H1 (cell line): ENCODE results near the gene GPATCH2. TPM values are rescaled to one million over a fixed set of nuclear protein-coding genes. Genes with fewer than 3 reads are reported as not detected.

Experiments used
- CTCF ChIA-PET: fragments of 300-600 bp; sonication (Branson Sonifier 250); formaldehyde crosslinking; loops from one replicate; lab custom pipeline; 2021; ENCODE audit not compliant: partially characterized antibody; lab: Charles Lee
- POLR2A ChIA-PET: fragments of 300-600 bp; sonication (Branson Sonifier 250); formaldehyde crosslinking; loops from one replicate; lab custom pipeline; 2021; ENCODE audit warnings: inconsistent platforms; ENCODE audit not compliant: partially characterized antibody; lab: Charles Lee
- DNase-seq, 2 experiments: peaks; one replicate each; pipeline versions ENCODE4 v3.0.0 to v3.0.0-alpha.2; 2010 to 2022; ENCODE audit warnings: low spot score in 2 of 2, low read depth in 1 of 2, mixed read lengths in 1 of 2
- FAIRE-seq: peaks from 2 replicates; lab custom pipeline; 2011; peaks lifted over from hg19 to GRCh38; lab: Jason Lieb, UNC
- H2AFZ ChIP-seq: 2 replicates; pipeline ENCODE4 v1.8.1; 2012; ENCODE audit warnings: low read length, inconsistent platforms
- H2AK5ac ChIP-seq: 2 replicates; pipeline ENCODE4 v1.6.1; 2013; ENCODE audit warnings: low read depth, low read length
- H2BK120ac ChIP-seq: replicated peaks from 2 replicates; pipeline ENCODE3; 2013; ENCODE audit warnings: low read depth, low read length, inconsistent platforms
- H2BK12ac ChIP-seq: 2 replicates; pipeline ENCODE4 v1.6.1; 2013; ENCODE audit warnings: low read depth, low read length
- H2BK15ac ChIP-seq: 2 replicates; pipeline ENCODE4 v1.6.1; 2013; ENCODE audit warnings: low read length
- H2BK20ac ChIP-seq: 2 replicates; pipeline ENCODE4 v1.6.1; 2013; ENCODE audit warnings: low read length
- H2BK5ac ChIP-seq: 2 replicates; pipeline ENCODE4 v1.6.1; 2013; ENCODE audit warnings: low read depth, low read length
- H3K14ac ChIP-seq: 2 replicates; pipeline ENCODE4 v1.6.1; 2013; ENCODE audit warnings: inconsistent platforms; ENCODE audit not compliant: insufficient read length
- H3K18ac ChIP-seq: 2 replicates; pipeline ENCODE4 v1.6.1; 2013; ENCODE audit warnings: low read length; ENCODE audit errors: extremely low read depth
- H3K23ac ChIP-seq: 2 replicates; pipeline ENCODE4 v1.6.1; 2013; ENCODE audit warnings: inconsistent platforms; ENCODE audit not compliant: insufficient read length
- H3K23me2 ChIP-seq: 2 replicates; pipeline ENCODE4 v1.6.1; 2013; ENCODE audit warnings: low read depth, low read length
- H3K27ac ChIP-seq: 2 replicates; pipeline ENCODE4 v1.6.1; 2011; ENCODE audit warnings: low read depth, low read length, inconsistent platforms
- H3K27me3 ChIP-seq, 4 experiments: replicated peaks in 1 of 4; 1 replicate in 1 of 4; 2 replicates in 3 of 4; pipeline versions ENCODE4 v1.6.1 to v1.8.1; 2011 to 2013; ENCODE audit warnings: low read length in 3 of 4, mild to moderate bottlenecking in 3 of 4, inconsistent platforms in 2 of 4, mixed read lengths in 2 of 4, moderate library complexity in 1 of 4; ENCODE audit not compliant: control insufficient read depth in 3 of 4, insufficient read depth in 3 of 4; ENCODE audit errors: extremely low read depth in 1 of 4
- H3K36me3 ChIP-seq, 4 experiments: 2 replicates each; pipeline versions ENCODE4 v1.6.1 to v1.8.1; 2011 to 2013; ENCODE audit warnings: mild to moderate bottlenecking in 4 of 4, low read length in 3 of 4, moderate library complexity in 2 of 4, control low read depth in 1 of 4, inconsistent platforms in 1 of 4; ENCODE audit not compliant: insufficient read depth in 4 of 4, control insufficient read depth in 2 of 4
- H3K4ac ChIP-seq: replicated peaks from 2 replicates; pipeline ENCODE3; 2013; ENCODE audit warnings: low read length, low read depth, mixed read lengths, inconsistent platforms; ENCODE audit not compliant: insufficient read length
- H3K4me1 ChIP-seq, 4 experiments: replicated peaks in 1 of 4; 1 replicate in 1 of 4; 2 replicates in 3 of 4; pipeline versions ENCODE4 v1.6.1 to v1.8.1; 2011 to 2013; ENCODE audit warnings: low read length in 3 of 4, inconsistent platforms in 2 of 4, mixed read lengths in 1 of 4; ENCODE audit not compliant: insufficient read depth in 4 of 4, control insufficient read depth in 3 of 4
- H3K4me2 ChIP-seq, 2 experiments: 2 replicates each; pipeline versions ENCODE4 v1.6.1 to v1.8.1; 2011 to 2013; ENCODE audit warnings: low read depth in 2 of 2, low read length in 2 of 2, control low read depth in 1 of 2, inconsistent platforms in 1 of 2, mild to moderate bottlenecking in 1 of 2; ENCODE audit not compliant: insufficient read depth in 1 of 2
- H3K4me3 ChIP-seq, 4 experiments: fragments of 200-600, 300-600 bp in 1 of 4; sonication (generic), shearing (Covaris generic), sonication (Bioruptor Twin) in 1 of 4; 2 replicates each; pipeline versions ENCODE4 v1.5.1 to v1.8.1; 2011 to 2016; ENCODE audit warnings: low read length in 4 of 4, low read depth in 3 of 4, control low read depth in 2 of 4, inconsistent platforms in 2 of 4, mild to moderate bottlenecking in 2 of 4, mixed read lengths in 1 of 4, moderate library complexity in 1 of 4; ENCODE audit not compliant: insufficient read depth in 2 of 4; ENCODE audit errors: extremely low read depth in 1 of 4
- H3K56ac ChIP-seq: replicated peaks from 2 replicates; pipeline ENCODE3; 2013; ENCODE audit warnings: low read depth, mild to moderate bottlenecking, mixed read lengths, low read length, inconsistent platforms; ENCODE audit not compliant: insufficient read length
- H3K79me1 ChIP-seq: 2 replicates; pipeline ENCODE4 v1.6.1; 2013; ENCODE audit warnings: low read depth, low read length, control low read depth
- H3K79me2 ChIP-seq, 2 experiments: 2 replicates each; pipeline versions ENCODE4 v1.6.1 to v1.8.1; 2012 to 2013; ENCODE audit warnings: low read length in 2 of 2, mild to moderate bottlenecking in 2 of 2, inconsistent platforms in 1 of 2; ENCODE audit not compliant: insufficient read depth in 2 of 2, control insufficient read depth in 1 of 2
- H3K9ac ChIP-seq, 4 experiments: replicated peaks in 1 of 4; 1 replicate in 1 of 4; 2 replicates in 3 of 4; pipeline versions ENCODE4 v1.6.1 to v1.8.1; 2011 to 2013; ENCODE audit warnings: low read depth in 3 of 4, low read length in 3 of 4, control low read depth in 2 of 4, mild to moderate bottlenecking in 2 of 4, moderate library complexity in 2 of 4, inconsistent platforms in 1 of 4; ENCODE audit errors: extremely low read depth in 1 of 4
- H3K9me3 ChIP-seq, 2 experiments: 2 replicates each; pipeline versions ENCODE4 v1.6.1 to v1.8.1; 2012 to 2013; ENCODE audit warnings: mild to moderate bottlenecking in 2 of 2, moderate library complexity in 2 of 2, control low read depth in 1 of 2, inconsistent platforms in 1 of 2, low read depth in 1 of 2, low read length in 1 of 2, mixed read lengths in 1 of 2; ENCODE audit not compliant: insufficient read depth in 2 of 2
- H4K20me1 ChIP-seq, 2 experiments: replicated peaks in 1 of 2; 2 replicates each; pipeline versions ENCODE3 to v1.8.1; 2011 to 2013; ENCODE audit warnings: inconsistent platforms in 2 of 2, low read length in 2 of 2, mild to moderate bottlenecking in 1 of 2; ENCODE audit not compliant: insufficient read depth in 2 of 2, control insufficient read depth in 1 of 2
- H4K5ac ChIP-seq: 2 replicates; pipeline ENCODE4 v1.6.1; 2013; ENCODE audit warnings: low read length, low read depth, mixed read lengths, inconsistent platforms; ENCODE audit not compliant: insufficient read length
- H4K8ac ChIP-seq: 2 replicates; pipeline ENCODE4 v1.8.0; 2013; ENCODE audit warnings: mild to moderate bottlenecking, moderate library complexity, low read length, inconsistent platforms; ENCODE audit not compliant: insufficient read depth; ENCODE audit errors: extremely low read depth
- H4K91ac ChIP-seq: replicated peaks from 2 replicates; pipeline ENCODE3; 2013; ENCODE audit warnings: low read length, mixed read lengths, inconsistent platforms; ENCODE audit not compliant: insufficient read length
- ASH2L ChIP-seq: fragments of 200-600, 300-600 bp; sonication (generic); IDR thresholded peaks from one replicate; pipeline ENCODE4 v1.7.1; 2017; ENCODE audit warnings: low read length
- RAD21 ChIP-seq, 2 experiments: IDR thresholded peaks in 1 of 2; conservative IDR thresholded peaks in 1 of 2; 2 replicates each; pipeline ENCODE4 v1.6.1; 2011; ENCODE audit warnings: low read depth in 2 of 2, low read length in 2 of 2, improper control_type of control experiment in 1 of 2, inconsistent platforms in 1 of 2, mild to moderate bottlenecking in 1 of 2, moderate library complexity in 1 of 2
- SIX5 ChIP-seq: IDR thresholded peaks from 2 replicates; pipeline ENCODE4 v1.6.1; 2011; ENCODE audit warnings: mild to moderate bottlenecking, low read depth, low read length
- YY1 ChIP-seq: IDR thresholded peaks from 2 replicates; pipeline ENCODE4 v1.6.1; 2011; ENCODE audit warnings: low read depth, mild to moderate bottlenecking, low read length
- WGBS, 2 experiments: shearing (Covaris generic) in 1 of 2; methylation state at CpG; one replicate each; pipeline versions ENCODE4 v1.1.6 to v1.1.7; 2013 to 2015; ENCODE audit warnings: low lambda C conversion rate in 2 of 2, mixed read lengths in 2 of 2, inconsistent platforms in 1 of 2, low coverage in 1 of 2, missing lambda C conversion rate in 1 of 2; ENCODE audit not compliant: insufficient replicate concordance in 2 of 2, insufficient coverage in 1 of 2, insufficient read length in 1 of 2; ENCODE audit errors: extremely low coverage in 1 of 2, missing lambda C conversion rate in 1 of 2; 5-methylcytosine and 5-hydroxymethylcytosine counted together
- polyA plus RNA-seq, 7 experiments: library from polyadenylated mRNA; depleted of rRNA in 3 of 7; stranded (reverse) in 5 of 7; unstranded in 2 of 7; fragments of >200 nt in 5 of 7; fragments of 200-250 nt in 2 of 7; gene quantifications; 1 replicate in 5 of 7; 2 replicates in 1 of 7; 4 replicates in 1 of 7; pipeline versions ENCODE4 v1.2.1 to v1.2.3, GENCODE V29; 2011 to 2013; ENCODE audit warnings: missing spikeins in 2 of 7, mixed read lengths in 2 of 7
- total RNA-seq: library from RNA; stranded (reverse); fragmentation: NEBNext Ultra II Directional; extraction: Animal tissue kit (Norgen Biotek cat#: 25700); gene quantifications from 2 replicates; pipeline ENCODE4 v1.2.1, GENCODE V29; 2021
- TF ChIP-seq, protein P1 (sequence below): IDR thresholded peaks from 2 replicates; pipeline ENCODE4 v1.6.1; 2011; ENCODE audit warnings: low read depth, mild to moderate bottlenecking, low read length; ENCODE audit not compliant: insufficient read depth

Gene GPATCH2
- total and polyA plus RNA-seq, 2 of the 8 experiments (the other 6 are each of a cell fraction or from before 2014, with no cell fraction given): 3.9 to 13.1 TPM

DNA sequence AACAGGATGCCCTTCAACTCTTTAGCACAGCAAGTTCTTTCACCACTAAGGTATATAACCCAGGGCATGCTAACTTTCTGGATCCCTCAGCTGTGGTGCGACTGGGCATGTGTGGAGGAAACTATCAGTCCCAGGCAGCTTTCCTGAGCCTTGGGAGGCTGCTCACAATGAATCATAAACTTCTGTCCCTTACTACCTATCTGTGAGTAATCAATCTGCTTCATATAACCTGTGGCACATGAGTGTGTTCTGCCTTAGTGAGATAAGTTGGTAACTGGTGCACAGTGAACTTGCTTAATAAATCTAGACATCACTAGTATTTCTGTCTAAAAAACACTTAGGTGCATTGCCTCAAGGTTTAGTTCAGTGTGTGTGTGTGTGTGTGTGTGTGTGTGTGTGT is 158.0 kb downstream of the GPATCH2 start:
- CTCF ChIA-PET: no interaction called here
- FAIRE-seq: no peak

More for the DNA sequence above, 158.0 kb downstream of the GPATCH2 start:
- Histone ChIP-seq H3K79me1 (no peaks in the 10 kb centered on the region), H2AFZ (no peak overlapping the region), H3K79me2 (no peaks in the 10 kb centered on the region), H2BK120ac (no peak overlapping the region), H4K20me1 (no peaks in the 10 kb centered on the region), H2BK5ac (no peak overlapping the region), H3K14ac (no peak overlapping the region), H4K8ac (no peak overlapping the region), H3K4ac (no peak overlapping the region), H3K23me2 (no peaks in the 10 kb centered on the region; the same call in 1 of the 2 replicates), H2BK20ac (no peak overlapping the region), H2AK5ac (no peak overlapping the region), H3K9ac (no peak overlapping the region), H3K4me2 (no peak overlapping the region), H4K5ac (no peak overlapping the region), H2BK12ac (no peak overlapping the region), H2BK15ac (no peak overlapping the region), H3K56ac (no peak overlapping the region), H3K18ac (no peak overlapping the region), H3K9me3 (no peaks in the 10 kb centered on the region), H3K27ac (no peak overlapping the region), H4K91ac (no peak overlapping the region), H3K4me3 (no peak overlapping the region), H3K23ac (no peak overlapping the region), H3K27me3 (no peaks in the 10 kb centered on the region), H3K4me1 (no peaks in the 10 kb centered on the region), H3K36me3 (no peaks in the 10 kb centered on the region)
- DNase-seq: no peak
- 91% methylated on average over 1 of the region's 1 CpG; no CpG with 5 or more reads in 1 of the 2 experiments for WGBS, 2 experiments
- POLR2A ChIA-PET: no interaction called here
- TF ChIP-seq ASH2L (no peak), SIX5 (no peak), RAD21 (IDR thresholded peaks at IDR 0.05 in 1 of 2, conservative IDR thresholded peaks at IDR 0.05 in 1 of 2; ENCODE audit: low read depth in 2 of 2, low read length in 2 of 2) (no peak), YY1 (no peak)
- TF ChIP-seq, protein P1, sequence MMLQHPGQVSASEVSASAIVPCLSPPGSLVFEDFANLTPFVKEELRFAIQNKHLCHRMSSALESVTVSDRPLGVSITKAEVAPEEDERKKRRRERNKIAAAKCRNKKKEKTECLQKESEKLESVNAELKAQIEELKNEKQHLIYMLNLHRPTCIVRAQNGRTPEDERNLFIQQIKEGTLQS: no peak
